Right lobe of liver (tissue), 6 donors: ENCODE results near the gene EDN2. TPM values are rescaled to one million over a fixed set of nuclear protein-coding genes. Genes with fewer than 3 reads are reported as not detected.

Source experiments
- ATAC-seq, 4 donors: fragments of 200-7000 bp; cut with Tn5 transposase; one replicate each; pipeline ENCODE4 v1.9.1; 2020; ENCODE audit warnings: mild to moderate bottlenecking in 4 of 4, moderate library complexity in 4 of 4
- DNase-seq, 3 donors: peaks; one replicate each; pipeline ENCODE4 v3.0.0-alpha.2; 2020
- H3K27ac ChIP-seq, 3 donors: fragments of 200-600 bp; one replicate each; pipeline ENCODE4 v1.8.0; 2022
- H3K27me3 ChIP-seq, 2 donors: fragments of 200-600 bp; one replicate each; pipeline ENCODE4 v1.8.0; 2022
- H3K36me3 ChIP-seq, 4 donors: fragments of 200-600 bp; sonication (generic) in 1 of 4; one replicate each; pipeline versions ENCODE4 v1.5.1 to v1.8.0; 2017 to 2022; ENCODE audit warnings: control low read depth in 1 of 4
- H3K4me1 ChIP-seq, 4 donors: fragments of 200-600 bp; sonication (generic) in 1 of 4; one replicate each; pipeline versions ENCODE4 v1.5.1 to v1.8.0; 2017 to 2022; ENCODE audit warnings: control low read depth in 1 of 4
- H3K4me3 ChIP-seq, 3 donors: fragments of 200-600 bp; one replicate each; pipeline ENCODE4 v1.8.0; 2022
- H3K9me3 ChIP-seq, 4 donors: fragments of 200-600 bp; sonication (generic) in 1 of 4; one replicate each; pipeline versions ENCODE4 v1.5.1 to v1.8.0; 2017 to 2022; ENCODE audit warnings: control low read depth in 1 of 4
- POLR2A ChIP-seq: fragments of 450-650 bp; IDR thresholded peaks from one replicate; pipeline ENCODE4 v1.6.1; 2017; ENCODE audit warnings: antibody characterized with exemption, mild to moderate bottlenecking
- WGBS: methylation state at CpG from one replicate; pipeline ENCODE4 v1.1.6; 2018; ENCODE audit warnings: low coverage, low lambda C conversion rate; ENCODE audit not compliant: insufficient coverage; ENCODE audit errors: missing lambda C conversion rate; 5-methylcytosine and 5-hydroxymethylcytosine counted together
- intact Hi-C, 2 donors: fragments of 100-400 bp; cut with DNase I; formaldehyde crosslinking; loops; one replicate each; pipeline versions ENCODE4 v1.11.2 to v1.14.1; 2022
- total RNA-seq, 6 experiments: library from RNA; depleted of rRNA in 2 of 6; stranded (reverse); fragments of >200 nt in 2 of 6; fragmentation: NEBNext Ultra II Directional in 3 of 6; extraction: Animal tissue kit (Norgen Biotek cat#: 25700) in 3 of 6; gene quantifications; one replicate each; pipeline versions ENCODE4 v1.1.0 to v1.2.4, GENCODE V29; 2016 to 2023
- TF ChIP-seq, protein P1 (sequence below), 4 donors: fragments of 200-600 bp in 3 of 4; fragments of 450-650 bp in 1 of 4; IDR thresholded peaks; one replicate each; pipeline versions ENCODE4 v1.5.1 to v1.8.0; 2016 to 2022; ENCODE audit warnings: antibody characterized with exemption in 4 of 4, mild to moderate bottlenecking in 2 of 4
- donor health status: DM: no; HTN: yes; CAD: no.
- donor health status: DM: no; HTN: no; CAD: no.
- donor health status: DM: no; HTN: no; CAD: no.
- donor health status: DM: no; HTN: yes; CAD: no.
- donor health status: DM: no; HTN: yes; CAD: no.

Gene EDN2
- total RNA-seq, 6 experiments from 2014 or later = 0.18 to 1.6 (median 0.31) TPM; not detected in 2

DNA sequence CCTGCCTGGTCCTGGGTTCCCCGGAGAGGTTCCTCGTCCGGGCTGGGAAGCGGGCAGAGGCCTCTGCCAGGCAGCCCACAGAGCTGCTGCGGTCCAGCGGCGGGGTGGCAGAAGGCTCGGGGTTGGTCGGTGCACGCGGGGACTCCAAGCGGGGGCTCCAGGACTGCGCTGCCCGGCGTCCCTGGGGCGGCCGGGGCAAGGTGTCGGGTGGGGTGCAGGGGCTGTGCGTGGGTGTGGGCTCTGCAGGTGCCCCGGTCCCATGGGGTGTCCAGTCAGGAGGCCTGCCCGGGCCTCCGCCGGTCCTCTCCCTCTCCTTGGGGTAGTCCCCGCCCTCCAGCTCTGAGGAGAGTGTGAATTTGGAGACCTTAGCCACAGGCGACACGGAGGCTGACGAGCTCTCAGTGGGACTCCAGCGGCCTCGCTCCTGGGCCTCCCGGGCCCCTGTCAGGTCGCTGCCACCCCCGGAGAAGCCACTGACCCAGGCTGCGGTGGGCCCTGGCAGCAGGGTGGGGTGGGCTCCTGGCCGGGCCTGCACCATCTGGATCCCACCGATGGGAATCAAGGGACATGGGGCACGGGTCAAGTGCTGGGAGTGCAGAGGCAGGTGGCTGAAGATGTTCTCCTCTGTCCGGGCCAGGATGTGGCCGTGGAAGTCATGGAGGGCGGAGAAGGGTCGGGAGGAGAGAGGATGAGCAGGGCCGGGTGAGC lies 26.2 kb upstream of the EDN2 start:
- H3K9me3 ChIP-seq = no peaks in the 10 kb centered on the region
- WGBS = 94% methylated on average over 3 of the region's 41 CpGs
- H3K27me3 ChIP-seq = no peaks in the 10 kb centered on the region
- TF ChIP-seq POLR2A = no peak
- TF ChIP-seq, protein P1, sequence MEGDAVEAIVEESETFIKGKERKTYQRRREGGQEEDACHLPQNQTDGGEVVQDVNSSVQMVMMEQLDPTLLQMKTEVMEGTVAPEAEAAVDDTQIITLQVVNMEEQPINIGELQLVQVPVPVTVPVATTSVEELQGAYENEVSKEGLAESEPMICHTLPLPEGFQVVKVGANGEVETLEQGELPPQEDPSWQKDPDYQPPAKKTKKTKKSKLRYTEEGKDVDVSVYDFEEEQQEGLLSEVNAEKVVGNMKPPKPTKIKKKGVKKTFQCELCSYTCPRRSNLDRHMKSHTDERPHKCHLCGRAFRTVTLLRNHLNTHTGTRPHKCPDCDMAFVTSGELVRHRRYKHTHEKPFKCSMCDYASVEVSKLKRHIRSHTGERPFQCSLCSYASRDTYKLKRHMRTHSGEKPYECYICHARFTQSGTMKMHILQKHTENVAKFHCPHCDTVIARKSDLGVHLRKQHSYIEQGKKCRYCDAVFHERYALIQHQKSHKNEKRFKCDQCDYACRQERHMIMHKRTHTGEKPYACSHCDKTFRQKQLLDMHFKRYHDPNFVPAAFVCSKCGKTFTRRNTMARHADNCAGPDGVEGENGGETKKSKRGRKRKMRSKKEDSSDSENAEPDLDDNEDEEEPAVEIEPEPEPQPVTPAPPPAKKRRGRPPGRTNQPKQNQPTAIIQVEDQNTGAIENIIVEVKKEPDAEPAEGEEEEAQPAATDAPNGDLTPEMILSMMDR (IDR thresholded peaks at IDR 0.05) = no peak
- no peaks in the 10 kb centered on the region for H3K36me3 ChIP-seq
- H3K27ac ChIP-seq = no peak overlapping the region
- intact Hi-C loops = no loop called here
- H3K4me3 ChIP-seq = no peak overlapping the region
- DNase-seq = no peak
- peaks cover 0 to 2% (median 0%) of the 10 kb centered on the region in 4 donors for H3K4me1 ChIP-seq
- ATAC-seq = no peak

DNA sequence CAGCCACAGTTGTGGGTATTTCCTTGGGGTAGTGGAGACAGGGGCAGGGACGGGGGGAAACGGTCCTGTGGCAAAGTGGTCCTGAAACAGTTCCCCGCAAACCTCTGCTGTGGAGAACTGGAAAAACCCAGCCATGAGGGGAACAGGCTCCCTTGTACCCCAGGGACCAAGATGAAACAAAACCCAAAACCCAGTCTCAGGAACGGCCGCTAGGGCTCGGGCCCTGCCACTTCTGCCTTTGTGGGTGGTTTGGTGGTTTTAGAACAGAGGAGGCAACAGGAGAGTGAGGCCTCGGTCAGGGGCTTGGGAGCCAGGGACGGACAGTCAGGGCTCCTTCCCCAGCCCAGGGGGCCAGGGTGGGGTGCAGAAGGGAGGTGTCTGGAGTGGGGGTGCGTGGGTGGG lies 24.8 kb upstream of the EDN2 start:
- TF ChIP-seq POLR2A = no peak
- TF ChIP-seq, protein P1 (IDR thresholded peaks at IDR 0.05) = no peak
- Histone ChIP-seq H3K9me3 (no peaks in the 10 kb centered on the region), H3K4me1 (no peaks in the 10 kb centered on the region), H3K27me3 (no peaks in the 10 kb centered on the region), H3K36me3 (no peaks in the 10 kb centered on the region), H3K4me3 (no peak overlapping the region), H3K27ac (no peak overlapping the region)
- intact Hi-C loops = no loop called here
- WGBS = 67% methylated on average over 7 of the region's 9 CpGs
- ATAC-seq (no peak), DNase-seq (no peak)

DNA sequence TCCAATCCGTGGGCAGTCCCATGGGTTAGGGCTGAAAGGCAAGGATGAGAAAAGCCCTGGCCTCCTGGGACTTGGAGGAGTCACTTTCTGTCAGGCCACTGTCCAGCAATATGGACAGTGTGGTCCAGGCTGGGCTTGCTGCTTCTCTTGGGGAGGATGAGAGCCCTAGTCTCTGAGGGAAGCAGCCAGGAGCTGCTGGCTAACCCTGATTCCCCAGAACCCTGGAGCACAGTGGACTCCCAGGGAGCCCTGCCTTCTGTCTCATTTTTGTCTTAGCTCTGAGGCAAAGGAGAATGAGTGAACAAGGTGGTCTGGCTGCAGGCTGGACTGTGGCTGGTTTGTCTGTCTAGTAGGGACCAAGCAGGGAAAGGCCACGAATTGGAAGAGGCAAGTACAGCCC lies 23.8 kb upstream of the EDN2 start:
- ATAC-seq (no peak), DNase-seq (no peak)
- no peak overlapping the region for H3K4me3 ChIP-seq
- no peak overlapping the region for H3K27ac ChIP-seq
- WGBS = 85% methylated on average over 2 of the region's 2 CpGs
- no peaks in the 10 kb centered on the region for H3K9me3 ChIP-seq
- TF ChIP-seq, protein P1 (IDR thresholded peaks at IDR 0.05) = no peak
- no peak for TF ChIP-seq POLR2A
- no peaks in the 10 kb centered on the region for H3K27me3 ChIP-seq
- intact Hi-C loops = no loop called here
- no peaks in the 10 kb centered on the region for H3K4me1 ChIP-seq
- H3K36me3 ChIP-seq = no peaks in the 10 kb centered on the region

DNA sequence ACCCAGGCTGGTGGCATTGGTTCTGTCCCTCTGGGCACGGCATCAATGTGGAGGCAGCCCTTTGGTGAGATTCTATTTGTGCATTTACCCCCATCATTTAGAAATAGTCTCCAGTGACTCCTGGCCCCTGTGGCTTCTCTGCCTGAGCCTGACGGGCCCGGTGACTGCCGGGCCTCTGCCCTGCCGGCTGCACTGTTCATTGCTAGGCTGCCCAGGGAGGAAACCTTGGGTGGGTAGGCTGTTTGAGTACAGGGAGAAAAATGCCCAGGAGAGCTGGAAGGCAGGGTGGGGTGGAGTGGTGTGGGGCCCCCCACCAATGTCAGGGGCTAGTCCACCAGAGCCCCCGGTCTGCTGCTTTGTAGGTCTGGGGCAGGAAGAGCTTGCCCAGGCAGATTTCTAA lies 23.4 kb upstream of the EDN2 start:
- no peak for TF ChIP-seq POLR2A
- TF ChIP-seq, protein P1 (IDR thresholded peaks at IDR 0.05) = no peak
- no peaks in the 10 kb centered on the region for H3K36me3 ChIP-seq
- no peak overlapping the region for H3K4me3 ChIP-seq
- WGBS = 100% methylated on average over 2 of the region's 6 CpGs
- no peaks in the 10 kb centered on the region for H3K9me3 ChIP-seq
- DNase-seq (no peak), ATAC-seq (no peak)
- H3K27ac ChIP-seq = no peak overlapping the region
- H3K4me1 ChIP-seq = no peaks in the 10 kb centered on the region
- no peaks in the 10 kb centered on the region for H3K27me3 ChIP-seq
- intact Hi-C loops = no loop called here
